Measurements from ENCODE around the gene DCAF6.

DNA sequence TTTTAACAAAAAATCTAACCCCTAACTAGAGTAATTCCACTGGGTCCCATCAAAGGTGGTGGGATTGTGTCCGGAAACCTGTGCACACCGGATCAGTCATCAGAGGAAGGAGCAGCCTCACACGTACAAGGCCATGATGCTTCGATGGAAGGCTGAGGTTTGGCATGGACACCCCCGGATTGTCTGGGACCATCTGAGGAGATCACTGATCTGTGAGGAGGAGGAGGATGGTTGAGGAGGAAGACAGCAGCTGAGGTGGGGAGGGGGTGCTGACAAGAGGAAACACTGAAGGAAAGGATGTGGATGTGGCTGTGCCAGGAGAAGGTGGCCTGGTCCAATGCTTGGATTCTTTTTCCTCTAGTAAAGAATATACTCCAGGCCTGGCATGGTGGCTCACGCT is 159.0 kb downstream of the DCAF6 start:
- no peak for TF ChIP-seq EZH2 (IDR thresholded peaks at IDR 0.05)
- TF ChIP-seq POLR2AphosphoS5 (IDR thresholded peaks at IDR 0.05; ENCODE audit: borderline replicate concordance, low read depth, low read length): no peak
- no peak for TF ChIP-seq FOXP2 (optimal IDR thresholded peaks at IDR 0.05; ENCODE audit: control extremely low read depth, extremely low read length, insufficient read depth)

All from SK-N-MC (cell line).